Measurements from ENCODE around the gene KATNB1. TPM values are rescaled to one million over a fixed set of nuclear protein-coding genes. Genes with fewer than 3 reads are reported as not detected.
A peak's percentile ranks its signal among the peaks of the same experiment; 100 is the strongest.

Gene KATNB1
- total and polyA plus RNA-seq, 8 donors = 7.8 to 17.0 (median 11.4) TPM

DNA sequence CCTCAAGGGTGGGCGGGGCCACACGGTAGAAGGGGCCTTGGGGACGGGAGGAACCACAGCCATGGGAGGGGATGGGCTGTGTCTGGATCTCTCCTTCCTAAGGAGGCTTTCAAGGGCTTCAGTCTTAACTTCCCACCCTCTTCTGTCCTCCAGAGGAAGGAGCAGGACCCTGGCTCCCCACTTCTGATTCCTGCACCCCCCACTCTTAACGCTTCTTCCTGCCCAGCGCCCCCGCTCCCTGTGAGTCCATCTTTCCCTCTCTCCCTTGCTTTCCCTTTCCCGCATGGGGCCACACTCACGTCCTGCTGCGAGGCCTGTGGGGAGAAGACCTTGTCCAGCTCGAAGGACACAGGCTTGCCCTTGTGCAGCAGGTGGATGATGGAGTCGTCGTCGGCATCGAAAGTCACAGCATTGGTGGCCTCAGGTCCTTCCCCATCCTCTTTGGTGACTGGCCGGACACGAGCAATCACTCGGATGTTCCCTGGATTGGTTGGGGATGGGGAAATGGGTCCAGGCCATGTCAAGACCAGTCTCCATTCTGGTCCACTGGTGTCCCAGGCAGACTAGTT is 29.7 kb downstream of the KATNB1 start:
- Histone ChIP-seq H3K36me3 (peaks cover 2 to 34% (median 29%) of the 10 kb centered on the region in 3 donors), H3K4me1 (no peaks in the 10 kb centered on the region), H3K4me3 (no peak overlapping the region), H3K9me3 (no peaks in the 10 kb centered on the region), H3K27ac (no peak overlapping the region), H3K27me3 (no peaks in the 10 kb centered on the region)
- FAIRE-seq (no peak), DNase-seq (peak in 2 of 6 donors; percentile 16 to 55), ATAC-seq (peak in 1 of 4 donors; percentile 9)
- intact Hi-C loops (cut with DNase I) = no loop called here
- 94 to 96% methylated on average over 17 of the region's 17 CpGs for WGBS, 2 donors
- TF ChIP-seq, protein P1, sequence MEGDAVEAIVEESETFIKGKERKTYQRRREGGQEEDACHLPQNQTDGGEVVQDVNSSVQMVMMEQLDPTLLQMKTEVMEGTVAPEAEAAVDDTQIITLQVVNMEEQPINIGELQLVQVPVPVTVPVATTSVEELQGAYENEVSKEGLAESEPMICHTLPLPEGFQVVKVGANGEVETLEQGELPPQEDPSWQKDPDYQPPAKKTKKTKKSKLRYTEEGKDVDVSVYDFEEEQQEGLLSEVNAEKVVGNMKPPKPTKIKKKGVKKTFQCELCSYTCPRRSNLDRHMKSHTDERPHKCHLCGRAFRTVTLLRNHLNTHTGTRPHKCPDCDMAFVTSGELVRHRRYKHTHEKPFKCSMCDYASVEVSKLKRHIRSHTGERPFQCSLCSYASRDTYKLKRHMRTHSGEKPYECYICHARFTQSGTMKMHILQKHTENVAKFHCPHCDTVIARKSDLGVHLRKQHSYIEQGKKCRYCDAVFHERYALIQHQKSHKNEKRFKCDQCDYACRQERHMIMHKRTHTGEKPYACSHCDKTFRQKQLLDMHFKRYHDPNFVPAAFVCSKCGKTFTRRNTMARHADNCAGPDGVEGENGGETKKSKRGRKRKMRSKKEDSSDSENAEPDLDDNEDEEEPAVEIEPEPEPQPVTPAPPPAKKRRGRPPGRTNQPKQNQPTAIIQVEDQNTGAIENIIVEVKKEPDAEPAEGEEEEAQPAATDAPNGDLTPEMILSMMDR (IDR thresholded peaks at IDR 0.05) = no peak

DNA sequence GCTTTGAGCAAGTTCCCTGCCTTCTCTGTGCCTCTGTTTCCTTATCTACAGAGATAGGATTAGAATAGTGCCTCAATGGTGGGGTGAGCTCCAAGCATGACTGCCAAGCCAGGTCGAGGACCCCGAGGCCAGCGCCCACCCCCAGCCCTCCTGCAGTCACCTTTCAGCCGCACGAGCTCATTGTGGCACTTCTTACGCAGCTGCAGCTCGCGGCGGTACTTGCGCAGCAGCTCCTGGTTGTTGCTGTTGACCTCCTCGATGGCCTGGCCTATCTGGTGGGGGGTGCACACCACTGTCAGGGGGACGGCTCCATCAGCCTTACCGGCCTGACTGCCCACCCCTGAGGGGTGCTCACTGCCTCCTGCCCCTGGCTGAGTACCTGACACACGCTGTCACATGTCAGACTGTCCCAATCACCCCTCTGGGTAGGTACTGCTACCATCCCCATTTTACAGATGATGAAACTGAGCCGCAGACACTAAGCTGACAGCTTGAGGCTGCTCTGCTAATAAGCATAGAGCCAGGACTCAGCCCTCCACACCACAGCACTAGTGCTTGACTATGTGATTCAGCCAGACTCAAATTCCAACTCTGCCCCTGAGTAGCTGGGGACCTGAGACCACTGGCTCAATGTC is 31.3 kb downstream of the KATNB1 start:
- Histone ChIP-seq H3K27ac (no peak overlapping the region), H3K4me1 (no peaks in the 10 kb centered on the region), H3K27me3 (no peaks in the 10 kb centered on the region), H3K36me3 (peaks cover 2 to 39% (median 29%) of the 10 kb centered on the region in 3 donors), H3K9me3 (no peaks in the 10 kb centered on the region), H3K4me3 (no peak overlapping the region)
- 93 to 94% methylated on average over 15 of the region's 15 CpGs for WGBS, 2 donors
- ATAC-seq (no peak), DNase-seq (peak in 1 of 6 donors; percentile 40), FAIRE-seq (no peak)
- TF ChIP-seq, protein P1 (IDR thresholded peaks at IDR 0.05) = no peak
- intact Hi-C loops (cut with DNase I) = no loop called here

DNA sequence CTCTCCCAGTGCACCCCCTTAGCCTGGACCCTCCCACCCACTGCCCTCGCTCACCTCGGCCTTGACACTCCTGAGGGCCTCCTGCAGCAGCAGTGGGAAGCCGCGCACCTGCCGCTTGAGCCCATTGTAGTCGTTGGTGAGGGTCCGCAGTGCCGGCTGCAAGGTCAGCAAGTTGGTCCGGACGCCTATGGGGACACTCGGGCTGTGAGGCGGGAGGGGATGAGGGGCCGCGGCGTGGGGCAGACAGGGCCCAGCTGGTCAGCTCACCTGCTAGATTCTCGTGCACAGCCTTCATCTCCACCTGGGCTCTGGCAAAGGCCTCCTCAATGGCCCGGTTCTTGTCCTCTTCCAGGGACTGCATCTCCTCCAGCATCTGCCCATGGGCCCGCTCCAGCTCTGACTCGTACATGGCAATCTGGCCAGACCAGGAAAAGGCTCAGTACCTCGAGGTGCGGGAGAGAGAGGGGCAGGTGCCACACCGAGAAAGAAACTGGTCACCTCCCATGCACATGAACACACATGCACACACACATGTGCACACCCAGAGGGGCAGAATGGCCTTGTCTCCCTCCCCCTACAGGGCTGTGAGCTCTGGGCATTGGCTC is 34.1 kb downstream of the KATNB1 start:
- peak in 1 of 6 donors; percentile 58 for DNase-seq
- TF ChIP-seq, protein P1 (IDR thresholded peaks at IDR 0.05) = no peak

DNA sequence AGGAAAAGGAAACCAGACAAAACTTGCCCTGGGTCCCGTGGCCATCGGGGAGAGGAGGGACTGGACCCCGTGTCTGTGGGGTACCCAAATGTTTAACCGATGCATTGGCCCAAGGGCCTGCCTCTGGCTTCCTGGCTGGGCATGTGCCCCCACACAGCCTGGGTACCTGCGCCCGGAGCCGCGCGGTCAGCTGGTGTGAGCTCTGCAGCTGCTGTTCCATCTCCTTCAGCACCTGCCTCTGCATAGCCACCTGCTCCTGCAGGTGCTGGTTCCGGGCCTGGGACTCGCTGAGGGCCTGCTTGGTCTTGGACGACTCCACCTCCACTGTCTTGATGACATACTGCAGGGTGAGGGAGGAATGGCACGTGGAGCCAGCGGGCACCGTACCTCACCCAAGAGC is 34.8 kb downstream of the KATNB1 start:
- no peak overlapping the region for H3K27ac ChIP-seq
- intact Hi-C loops (cut with DNase I) = no loop called here
- no peaks in the 10 kb centered on the region for H3K9me3 ChIP-seq
- TF ChIP-seq, protein P1 (IDR thresholded peaks at IDR 0.05) = no peak
- 88 to 92% methylated on average over 15 of the region's 15 CpGs for WGBS, 2 donors
- H3K4me3 ChIP-seq = no peak overlapping the region
- H3K27me3 ChIP-seq = no peaks in the 10 kb centered on the region
- peaks cover 17 to 26% (median 17%) of the 10 kb centered on the region in 3 donors for H3K4me1 ChIP-seq
- ATAC-seq = no peak
- FAIRE-seq = no peak
- H3K36me3 ChIP-seq = peaks cover 2 to 39% (median 29%) of the 10 kb centered on the region in 3 donors
- peak in 1 of 6 donors; percentile 54 for DNase-seq

More for the DNA sequence above, 34.1 kb downstream of the KATNB1 start:
- intact Hi-C loops (cut with DNase I) = no loop called here
- no peaks in the 10 kb centered on the region for H3K27me3 ChIP-seq
- FAIRE-seq (no peak), ATAC-seq (no peak)
- H3K36me3 ChIP-seq = peaks cover 2 to 39% (median 29%) of the 10 kb centered on the region in 3 donors
- no peak overlapping the region for H3K4me3 ChIP-seq
- H3K9me3 ChIP-seq = no peaks in the 10 kb centered on the region
- WGBS, 2 donors = 81 to 84% methylated on average over 22 of the region's 22 CpGs
- no peak overlapping the region for H3K27ac ChIP-seq
- H3K4me1 ChIP-seq = peaks cover 17 to 20% (median 17%) of the 10 kb centered on the region in 3 donors
